HG03196 (cell line): ENCODE results near the gene ABCA8.
"Not testable (repeated sequence)": the region's sequence is repeated elsewhere in the genome, so short reads cannot be mapped to it uniquely, and the experiment has no call there.

ENCODE experiments used
- ATAC-seq: cut with Tn5 transposase; IDR thresholded peaks from one replicate; pipeline ENCODE4 v1.9.1; 2021; ENCODE audit not compliant: unreplicated experiment

ABCA8 gene

GRCh38 chr17:68831170-68831569 is 124.0 kb downstream of the ABCA8 start:
- no peak for ATAC-seq

- ATAC-seq, result no peak
Observed at GRCh38 chr17:68830313-68830712, 124.9 kb downstream of the ABCA8 start.

- ATAC-seq, result no peak
Observed at GRCh38 chr17:68829211-68829610, 126.0 kb downstream of the ABCA8 start.

- ATAC-seq, result no peak
Observed at GRCh38 chr17:68824707-68825106, 130.5 kb downstream of the ABCA8 start.

GRCh38 chr17:68824185-68824584 is 131.0 kb downstream of the ABCA8 start:
- ATAC-seq, result not testable (repeated sequence)

GRCh38 chr17:68822719-68823289 is 132.4 kb downstream of the ABCA8 start:
- ATAC-seq, result no peak

- ATAC-seq, result no peak
Observed at GRCh38 chr17:68821860-68822696, 133.1 kb downstream of the ABCA8 start.

GRCh38 chr17:68820825-68821481 is 134.2 kb downstream of the ABCA8 start:
- ATAC-seq, result no peak

GRCh38 chr17:68820476-68820824 is 134.7 kb downstream of the ABCA8 start:
- no peak for ATAC-seq

- no peak for ATAC-seq
Observed at GRCh38 chr17:68819465-68819864, 135.7 kb downstream of the ABCA8 start.
